Endothelial cell of umbilical vein (primary cell): ENCODE measurements around the gene CFD. TPM values are rescaled to one million over a fixed set of nuclear protein-coding genes. Genes with fewer than 3 reads are reported as not detected.

Source experiments
- BruUV-seq: library from RNA; stranded (reverse); fragments of 400-500 nt; replicated peaks from 2 replicates; lab custom pipeline; 2021; lab: Mats Ljungman, UMichigan
- CTCF ChIA-PET: fragments of 300-600, 350-600 bp; sonication (Branson Sonifier 250); formaldehyde crosslinking; loops from one replicate; lab custom pipeline; 2021; ENCODE audit warnings: antibody characterized with exemption, inconsistent platforms; lab: Charles Lee
- POLR2A ChIA-PET: fragments of 300-600, 350-600 bp; sonication (Branson Sonifier 250); formaldehyde crosslinking; loops from one replicate; lab custom pipeline; 2021; ENCODE audit warnings: antibody characterized with exemption, inconsistent platforms; lab: Charles Lee
- DNase-seq: peaks from one replicate; pipeline ENCODE4 v3.0.0-alpha.2; 2011; ENCODE audit warnings: low read depth, low spot score
- FAIRE-seq: peaks from 2 replicates; lab custom pipeline; 2011; peaks lifted over from hg19 to GRCh38; lab: Jason Lieb, UNC
- H2AFZ ChIP-seq: 2 replicates; pipeline ENCODE4 v1.6.0; 2012; ENCODE audit warnings: low read depth, low read length, control low read depth, inconsistent platforms
- H3K27ac ChIP-seq: 2 replicates; pipeline ENCODE4 v1.5.1; 2011; ENCODE audit warnings: low read depth, mild to moderate bottlenecking, control low read depth, low read length, moderate library complexity; ENCODE audit not compliant: insufficient read depth
- H3K27me3 ChIP-seq, 2 experiments: 2 replicates each; pipeline versions ENCODE4 v1.6.0 to v1.6.1; 2011; ENCODE audit warnings: low read length in 2 of 2, mixed read lengths in 1 of 2; ENCODE audit not compliant: control insufficient read depth in 2 of 2, insufficient read depth in 2 of 2
- H3K36me3 ChIP-seq, 2 experiments: 2 replicates in 1 of 2; 3 replicates in 1 of 2; pipeline ENCODE4 v1.5.1; 2011; ENCODE audit warnings: low read length in 2 of 2, mild to moderate bottlenecking in 1 of 2, moderate library complexity in 1 of 2; ENCODE audit not compliant: control insufficient read depth in 2 of 2, insufficient read depth in 2 of 2; ENCODE audit errors: extremely low read depth in 1 of 2
- H3K4me1 ChIP-seq: 3 replicates; pipeline ENCODE4 v1.5.1; 2011; ENCODE audit warnings: mild to moderate bottlenecking, low read length; ENCODE audit not compliant: control insufficient read depth, insufficient read depth; ENCODE audit errors: extremely low read depth
- H3K4me2 ChIP-seq: 2 replicates; pipeline ENCODE4 v1.6.1; 2011; ENCODE audit warnings: low read length, control low read depth, mixed read lengths; ENCODE audit not compliant: insufficient read depth
- H3K4me3 ChIP-seq, 3 experiments: fragments of 200-600 bp in 1 of 3; sonication (generic), shearing (Covaris generic) in 1 of 3; replicated peaks in 1 of 3; 2 replicates each; pipeline ENCODE4 v1.5.1; 2011 to 2016; ENCODE audit warnings: control low read depth in 3 of 3, low read length in 3 of 3, mild to moderate bottlenecking in 2 of 3, inconsistent platforms in 1 of 3, low read depth in 1 of 3, moderate library complexity in 1 of 3; ENCODE audit not compliant: insufficient read depth in 1 of 3
- H3K79me2 ChIP-seq: 2 replicates; pipeline ENCODE4 v1.6.0; 2012; ENCODE audit warnings: low read length, inconsistent platforms; ENCODE audit not compliant: control insufficient read depth, insufficient read depth
- H3K9ac ChIP-seq: replicated peaks from 2 replicates; pipeline ENCODE3; 2011; ENCODE audit warnings: low read length, control low read depth; ENCODE audit not compliant: insufficient read depth; ENCODE audit errors: extremely low read depth
- H3K9me1 ChIP-seq: replicated peaks from 3 replicates; pipeline ENCODE4 v1.6.0; 2011; ENCODE audit warnings: mild to moderate bottlenecking, low read length; ENCODE audit not compliant: control insufficient read depth, insufficient read depth; ENCODE audit errors: extremely low read depth
- H3K9me3 ChIP-seq: replicated peaks from 2 replicates; pipeline ENCODE4 v1.5.1; 2012; ENCODE audit warnings: low read length, inconsistent platforms; ENCODE audit not compliant: control insufficient read depth, insufficient read depth
- H4K20me1 ChIP-seq: replicated peaks from 2 replicates; pipeline ENCODE3; 2011; ENCODE audit warnings: mild to moderate bottlenecking, low read length; ENCODE audit not compliant: control insufficient read depth, insufficient read depth; ENCODE audit errors: extremely low read depth
- CTCF ChIP-seq, 2 donors: IDR thresholded peaks; 1 replicate in 1 of 2; 2 replicates in 1 of 2; pipeline ENCODE4 v1.5.1; 2011; ENCODE audit warnings: low read length in 2 of 2, mild to moderate bottlenecking in 2 of 2, moderate library complexity in 2 of 2, control low read depth in 1 of 2, inconsistent platforms in 1 of 2, low read depth in 1 of 2; ENCODE audit not compliant: insufficient read depth in 1 of 2; ENCODE audit errors: extremely low read depth in 1 of 2
- EZH2 ChIP-seq: IDR thresholded peaks from 2 replicates; pipeline ENCODE4 v1.6.1; 2012; ENCODE audit warnings: borderline replicate concordance, low read depth, mild to moderate bottlenecking, moderate library complexity, low read length, inconsistent platforms; ENCODE audit not compliant: severe bottlenecking
- FOS ChIP-seq: IDR thresholded peaks from 2 replicates; pipeline ENCODE4 v1.6.1; 2011; ENCODE audit warnings: mild to moderate bottlenecking, low read length, moderate library complexity, borderline replicate concordance; ENCODE audit not compliant: insufficient read depth
- GATA2 ChIP-seq: IDR thresholded peaks from 2 replicates; pipeline ENCODE4 v1.7.0; 2011; ENCODE audit warnings: low read depth, mild to moderate bottlenecking, moderate library complexity, mixed read lengths, low read length; ENCODE audit not compliant: insufficient read length, insufficient read depth
- JUN ChIP-seq: IDR thresholded peaks from 2 replicates; pipeline ENCODE4 v1.6.1; 2011; ENCODE audit warnings: borderline replicate concordance, low read depth; ENCODE audit not compliant: insufficient read length, insufficient read depth
- MAX ChIP-seq: IDR thresholded peaks from 2 replicates; pipeline ENCODE4 v1.6.1; 2011; ENCODE audit not compliant: insufficient read depth, insufficient read length
- MYC ChIP-seq: IDR thresholded peaks from one replicate; pipeline ENCODE4 v1.6.1; 2011; ENCODE audit warnings: mild to moderate bottlenecking, low read depth, low read length
- POLR2A ChIP-seq: IDR thresholded peaks from 2 replicates; pipeline ENCODE4 v1.6.1; 2012; ENCODE audit warnings: low read depth, mild to moderate bottlenecking, control low read depth, low read length
- POLR2AphosphoS5 ChIP-seq: IDR thresholded peaks from 2 replicates; pipeline ENCODE4 v1.6.1; 2012; ENCODE audit warnings: low read depth, mild to moderate bottlenecking, control low read depth, low read length, moderate library complexity; ENCODE audit not compliant: insufficient read depth
- dilution Hi-C: fragments of 300-500 bp; cut with MboI; formaldehyde crosslinking; loops from one replicate; pipeline ENCODE4 v1.15.0; 2019; ENCODE audit warnings: low sequenced_read_pairs; ENCODE audit not compliant: extremely low pct_ligation_motif_present
- intact Hi-C: fragments of 100-400 bp; cut with micrococcal nuclease; formaldehyde crosslinking; loops from one replicate; pipeline ENCODE4 v1.10.0; 2022
- polyA plus RNA-seq, 4 experiments: library from polyadenylated mRNA; depleted of rRNA in 3 of 4; stranded (reverse) in 3 of 4; unstranded in 1 of 4; fragments of >200 nt; gene quantifications; 2 replicates each; pipeline versions ENCODE4 v1.2.1 to v1.2.3, GENCODE V29; 2011 to 2012; ENCODE audit warnings: missing spikeins in 1 of 4
- total RNA-seq: library from RNA; stranded (reverse); gene quantifications from 2 replicates; pipeline ENCODE4 v1.2.3, GENCODE V29; 2021

CFD gene
- total and polyA plus RNA-seq, 2 donors (not counting 3 experiments of a cell fraction or from before 2014, with no cell fraction given), result 0.25 to 0.40 TPM

DNA sequence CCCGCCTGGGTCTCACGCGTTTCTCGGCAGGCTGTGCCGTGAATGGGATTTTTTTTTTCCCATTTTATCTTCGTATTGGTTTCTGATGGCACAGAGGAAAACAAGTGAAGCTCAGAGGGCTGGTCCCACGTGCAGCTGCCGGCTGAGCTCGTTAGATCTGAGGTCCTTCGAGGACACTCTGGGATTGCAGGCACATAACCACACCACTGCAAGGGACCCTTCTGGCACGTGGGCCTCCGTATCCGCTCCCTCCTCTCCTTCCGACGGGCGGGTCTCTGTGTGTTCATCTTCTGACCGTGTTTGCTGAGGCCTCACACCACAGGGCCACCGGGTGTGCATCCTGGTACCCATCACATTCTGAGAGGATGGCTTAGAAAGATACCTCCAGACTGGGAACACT is 16.6 kb downstream of the CFD start:
- Histone ChIP-seq H3K9ac (no peak overlapping the region), H4K20me1 (no peaks in the 10 kb centered on the region), H3K9me3 (no peaks in the 10 kb centered on the region), H3K9me1 (no peaks in the 10 kb centered on the region), H3K36me3 (peaks cover 0 to 22% of the 10 kb centered on the region in 2 experiments), H3K4me1 (no peaks in the 10 kb centered on the region), H3K79me2 (no peaks in the 10 kb centered on the region), H3K4me3 (no peak overlapping the region), H3K27me3 (no peaks in the 10 kb centered on the region), H3K4me2 (no peak overlapping the region), H3K27ac (no peak overlapping the region), H2AFZ (no peak overlapping the region)
- no peak for TF ChIP-seq JUN
- BruUV-seq, result no TSS peak
- CTCF ChIA-PET, result no interaction called here
- intact Hi-C loops (no loop called here), dilution Hi-C loops (no loop called here)
- POLR2A ChIA-PET, result no interaction called here
- FAIRE-seq, result no peak
- no peak for DNase-seq

- H3K4me2 ChIP-seq, result no peak overlapping the region
- H3K9ac ChIP-seq, result no peak overlapping the region
- dilution Hi-C loops, result no loop called here
- H4K20me1 ChIP-seq, result no peaks in the 10 kb centered on the region
- FAIRE-seq, result no peak
- intact Hi-C loops, result no loop called here
- no peaks in the 10 kb centered on the region for H3K4me1 ChIP-seq
- no peak overlapping the region for H3K27ac ChIP-seq
- H3K9me1 ChIP-seq, result no peaks in the 10 kb centered on the region
- H3K4me3 ChIP-seq, result no peak overlapping the region
- no peak overlapping the region for H2AFZ ChIP-seq
- no peaks in the 10 kb centered on the region for H3K79me2 ChIP-seq
- ChIA-PET POLR2A (interaction anchor here (0.6 kb wide), 1 partner anchor 264 kb away, joined by 3 read pairs; no protein-coding TSS in a partner anchor), CTCF (interaction anchor here (2.4 kb wide), 1 partner anchor 14 kb away, joined by 11 read pairs; no protein-coding TSS in a partner anchor)
- DNase-seq, result no peak
- H3K36me3 ChIP-seq, result peaks cover 0 to 29% of the 10 kb centered on the region in 2 experiments
- TF ChIP-seq MAX (no peak), EZH2 (no peak), JUN (no peak), FOS (no peak), GATA2 (no peak), MYC (no peak), POLR2AphosphoS5 (no peak), CTCF (IDR thresholded peaks at IDR 0.05; ENCODE audit: extremely low read depth in 1 of 2, insufficient read depth in 1 of 2, low read depth in 1 of 2, low read length in 2 of 2) (no peak), POLR2A (no peak)
- BruUV-seq, result no TSS peak
- no peaks in the 10 kb centered on the region for H3K27me3 ChIP-seq
- no peaks in the 10 kb centered on the region for H3K9me3 ChIP-seq
Observed at GRCh38 chr19:876780-877314, 17.4 kb downstream of the CFD start.
